H1 (cell line): Measurements from ENCODE around the gene RASSF4. TPM values are rescaled to one million over a fixed set of nuclear protein-coding genes. Genes with fewer than 3 reads are reported as not detected.
A peak's percentile ranks its signal among the peaks of the same experiment; 100 is the strongest.

ENCODE experiments used
- CTCF ChIA-PET: fragments of 300-600 bp; sonication (Branson Sonifier 250); formaldehyde crosslinking; loops from one replicate; lab custom pipeline; 2021; ENCODE audit not compliant: partially characterized antibody; lab: Charles Lee
- POLR2A ChIA-PET: fragments of 300-600 bp; sonication (Branson Sonifier 250); formaldehyde crosslinking; loops from one replicate; lab custom pipeline; 2021; ENCODE audit warnings: inconsistent platforms; ENCODE audit not compliant: partially characterized antibody; lab: Charles Lee
- DNase-seq, 2 experiments: peaks; one replicate each; pipeline versions ENCODE4 v3.0.0 to v3.0.0-alpha.2; 2010 to 2022; ENCODE audit warnings: low spot score in 2 of 2, low read depth in 1 of 2, mixed read lengths in 1 of 2
- FAIRE-seq: peaks from 2 replicates; lab custom pipeline; 2011; peaks lifted over from hg19 to GRCh38; lab: Jason Lieb, UNC
- H2AFZ ChIP-seq: 2 replicates; pipeline ENCODE4 v1.8.1; 2012; ENCODE audit warnings: low read length, inconsistent platforms
- H2AK5ac ChIP-seq: 2 replicates; pipeline ENCODE4 v1.6.1; 2013; ENCODE audit warnings: low read depth, low read length
- H2BK120ac ChIP-seq: replicated peaks from 2 replicates; pipeline ENCODE3; 2013; ENCODE audit warnings: low read depth, low read length, inconsistent platforms
- H2BK12ac ChIP-seq: 2 replicates; pipeline ENCODE4 v1.6.1; 2013; ENCODE audit warnings: low read depth, low read length
- H2BK15ac ChIP-seq: 2 replicates; pipeline ENCODE4 v1.6.1; 2013; ENCODE audit warnings: low read length
- H2BK20ac ChIP-seq: 2 replicates; pipeline ENCODE4 v1.6.1; 2013; ENCODE audit warnings: low read length
- H2BK5ac ChIP-seq: 2 replicates; pipeline ENCODE4 v1.6.1; 2013; ENCODE audit warnings: low read depth, low read length
- H3K14ac ChIP-seq: 2 replicates; pipeline ENCODE4 v1.6.1; 2013; ENCODE audit warnings: inconsistent platforms; ENCODE audit not compliant: insufficient read length
- H3K18ac ChIP-seq: 2 replicates; pipeline ENCODE4 v1.6.1; 2013; ENCODE audit warnings: low read length; ENCODE audit errors: extremely low read depth
- H3K23ac ChIP-seq: 2 replicates; pipeline ENCODE4 v1.6.1; 2013; ENCODE audit warnings: inconsistent platforms; ENCODE audit not compliant: insufficient read length
- H3K23me2 ChIP-seq: 2 replicates; pipeline ENCODE4 v1.6.1; 2013; ENCODE audit warnings: low read depth, low read length
- H3K27ac ChIP-seq: 2 replicates; pipeline ENCODE4 v1.6.1; 2011; ENCODE audit warnings: low read depth, low read length, inconsistent platforms
- H3K27me3 ChIP-seq, 4 experiments: replicated peaks in 1 of 4; 1 replicate in 1 of 4; 2 replicates in 3 of 4; pipeline versions ENCODE4 v1.6.1 to v1.8.1; 2011 to 2013; ENCODE audit warnings: low read length in 3 of 4, mild to moderate bottlenecking in 3 of 4, inconsistent platforms in 2 of 4, mixed read lengths in 2 of 4, moderate library complexity in 1 of 4; ENCODE audit not compliant: control insufficient read depth in 3 of 4, insufficient read depth in 3 of 4; ENCODE audit errors: extremely low read depth in 1 of 4
- H3K36me3 ChIP-seq, 4 experiments: 2 replicates each; pipeline versions ENCODE4 v1.6.1 to v1.8.1; 2011 to 2013; ENCODE audit warnings: mild to moderate bottlenecking in 4 of 4, low read length in 3 of 4, moderate library complexity in 2 of 4, control low read depth in 1 of 4, inconsistent platforms in 1 of 4; ENCODE audit not compliant: insufficient read depth in 4 of 4, control insufficient read depth in 2 of 4
- H3K4ac ChIP-seq: replicated peaks from 2 replicates; pipeline ENCODE3; 2013; ENCODE audit warnings: low read length, low read depth, mixed read lengths, inconsistent platforms; ENCODE audit not compliant: insufficient read length
- H3K4me1 ChIP-seq, 4 experiments: replicated peaks in 1 of 4; 1 replicate in 1 of 4; 2 replicates in 3 of 4; pipeline versions ENCODE4 v1.6.1 to v1.8.1; 2011 to 2013; ENCODE audit warnings: low read length in 3 of 4, inconsistent platforms in 2 of 4, mixed read lengths in 1 of 4; ENCODE audit not compliant: insufficient read depth in 4 of 4, control insufficient read depth in 3 of 4
- H3K4me2 ChIP-seq, 2 experiments: 2 replicates each; pipeline versions ENCODE4 v1.6.1 to v1.8.1; 2011 to 2013; ENCODE audit warnings: low read depth in 2 of 2, low read length in 2 of 2, control low read depth in 1 of 2, inconsistent platforms in 1 of 2, mild to moderate bottlenecking in 1 of 2; ENCODE audit not compliant: insufficient read depth in 1 of 2
- H3K4me3 ChIP-seq, 4 experiments: fragments of 200-600, 300-600 bp in 1 of 4; sonication (generic), shearing (Covaris generic), sonication (Bioruptor Twin) in 1 of 4; 2 replicates each; pipeline versions ENCODE4 v1.5.1 to v1.8.1; 2011 to 2016; ENCODE audit warnings: low read length in 4 of 4, low read depth in 3 of 4, control low read depth in 2 of 4, inconsistent platforms in 2 of 4, mild to moderate bottlenecking in 2 of 4, mixed read lengths in 1 of 4, moderate library complexity in 1 of 4; ENCODE audit not compliant: insufficient read depth in 2 of 4; ENCODE audit errors: extremely low read depth in 1 of 4
- H3K56ac ChIP-seq: replicated peaks from 2 replicates; pipeline ENCODE3; 2013; ENCODE audit warnings: low read depth, mild to moderate bottlenecking, mixed read lengths, low read length, inconsistent platforms; ENCODE audit not compliant: insufficient read length
- H3K79me1 ChIP-seq: 2 replicates; pipeline ENCODE4 v1.6.1; 2013; ENCODE audit warnings: low read depth, low read length, control low read depth
- H3K79me2 ChIP-seq, 2 experiments: 2 replicates each; pipeline versions ENCODE4 v1.6.1 to v1.8.1; 2012 to 2013; ENCODE audit warnings: low read length in 2 of 2, mild to moderate bottlenecking in 2 of 2, inconsistent platforms in 1 of 2; ENCODE audit not compliant: insufficient read depth in 2 of 2, control insufficient read depth in 1 of 2
- H3K9ac ChIP-seq, 4 experiments: replicated peaks in 1 of 4; 1 replicate in 1 of 4; 2 replicates in 3 of 4; pipeline versions ENCODE4 v1.6.1 to v1.8.1; 2011 to 2013; ENCODE audit warnings: low read depth in 3 of 4, low read length in 3 of 4, control low read depth in 2 of 4, mild to moderate bottlenecking in 2 of 4, moderate library complexity in 2 of 4, inconsistent platforms in 1 of 4; ENCODE audit errors: extremely low read depth in 1 of 4
- H3K9me3 ChIP-seq, 2 experiments: 2 replicates each; pipeline versions ENCODE4 v1.6.1 to v1.8.1; 2012 to 2013; ENCODE audit warnings: mild to moderate bottlenecking in 2 of 2, moderate library complexity in 2 of 2, control low read depth in 1 of 2, inconsistent platforms in 1 of 2, low read depth in 1 of 2, low read length in 1 of 2, mixed read lengths in 1 of 2; ENCODE audit not compliant: insufficient read depth in 2 of 2
- H4K20me1 ChIP-seq, 2 experiments: replicated peaks in 1 of 2; 2 replicates each; pipeline versions ENCODE3 to v1.8.1; 2011 to 2013; ENCODE audit warnings: inconsistent platforms in 2 of 2, low read length in 2 of 2, mild to moderate bottlenecking in 1 of 2; ENCODE audit not compliant: insufficient read depth in 2 of 2, control insufficient read depth in 1 of 2
- H4K5ac ChIP-seq: 2 replicates; pipeline ENCODE4 v1.6.1; 2013; ENCODE audit warnings: low read length, low read depth, mixed read lengths, inconsistent platforms; ENCODE audit not compliant: insufficient read length
- H4K8ac ChIP-seq: 2 replicates; pipeline ENCODE4 v1.8.0; 2013; ENCODE audit warnings: mild to moderate bottlenecking, moderate library complexity, low read length, inconsistent platforms; ENCODE audit not compliant: insufficient read depth; ENCODE audit errors: extremely low read depth
- H4K91ac ChIP-seq: replicated peaks from 2 replicates; pipeline ENCODE3; 2013; ENCODE audit warnings: low read length, mixed read lengths, inconsistent platforms; ENCODE audit not compliant: insufficient read length
- BRCA1 ChIP-seq: IDR thresholded peaks from 2 replicates; pipeline ENCODE4 v1.6.1; 2012; ENCODE audit warnings: low read depth, low read length, improper control_type of control experiment
- CBX5 ChIP-seq: fragments of 300-800, 300-1000 bp; sonication (generic); IDR thresholded peaks from 2 replicates; pipeline ENCODE4 v1.7.1; 2016; ENCODE audit warnings: antibody characterized with exemption, low read length, low read depth
- GTF2F1 ChIP-seq: IDR thresholded peaks from 2 replicates; pipeline ENCODE4 v1.6.1; 2012; ENCODE audit warnings: low read depth, low read length, improper control_type of control experiment, borderline replicate concordance
- KDM5A ChIP-seq: fragments of 200-600 bp; IDR thresholded peaks from 2 replicates; pipeline ENCODE4 v1.7.1; 2012; ENCODE audit warnings: mild to moderate bottlenecking, low read length, inconsistent platforms, mixed read lengths
- NRF1 ChIP-seq: IDR thresholded peaks from 2 replicates; pipeline ENCODE4 v1.6.1; 2011; ENCODE audit warnings: mild to moderate bottlenecking, low read depth, low read length, improper control_type of control experiment
- RBBP5 ChIP-seq: IDR thresholded peaks from 2 replicates; pipeline ENCODE4 v1.7.1; 2012; ENCODE audit warnings: low read depth, mild to moderate bottlenecking, inconsistent platforms, low read length, moderate library complexity, borderline replicate concordance
- SIX5 ChIP-seq: IDR thresholded peaks from 2 replicates; pipeline ENCODE4 v1.6.1; 2011; ENCODE audit warnings: mild to moderate bottlenecking, low read depth, low read length
- SUZ12 ChIP-seq: fragments of 200-600 bp; sonication (generic); IDR thresholded peaks from 2 replicates; pipeline ENCODE4 v1.6.1; 2012; ENCODE audit warnings: mild to moderate bottlenecking, inconsistent platforms, low read length, moderate library complexity, mixed read lengths
- WGBS, 2 experiments: shearing (Covaris generic) in 1 of 2; methylation state at CpG; one replicate each; pipeline versions ENCODE4 v1.1.6 to v1.1.7; 2013 to 2015; ENCODE audit warnings: low lambda C conversion rate in 2 of 2, mixed read lengths in 2 of 2, inconsistent platforms in 1 of 2, low coverage in 1 of 2, missing lambda C conversion rate in 1 of 2; ENCODE audit not compliant: insufficient replicate concordance in 2 of 2, insufficient coverage in 1 of 2, insufficient read length in 1 of 2; ENCODE audit errors: extremely low coverage in 1 of 2, missing lambda C conversion rate in 1 of 2; 5-methylcytosine and 5-hydroxymethylcytosine counted together
- polyA plus RNA-seq, 7 experiments: library from polyadenylated mRNA; depleted of rRNA in 3 of 7; stranded (reverse) in 5 of 7; unstranded in 2 of 7; fragments of >200 nt in 5 of 7; fragments of 200-250 nt in 2 of 7; gene quantifications; 1 replicate in 5 of 7; 2 replicates in 1 of 7; 4 replicates in 1 of 7; pipeline versions ENCODE4 v1.2.1 to v1.2.3, GENCODE V29; 2011 to 2013; ENCODE audit warnings: missing spikeins in 2 of 7, mixed read lengths in 2 of 7
- total RNA-seq: library from RNA; stranded (reverse); fragmentation: NEBNext Ultra II Directional; extraction: Animal tissue kit (Norgen Biotek cat#: 25700); gene quantifications from 2 replicates; pipeline ENCODE4 v1.2.1, GENCODE V29; 2021

Gene RASSF4
- total and polyA plus RNA-seq, 2 of the 8 experiments (the other 6 are each of a cell fraction or from before 2014, with no cell fraction given): 14.3 to 14.5 TPM

- no peak overlapping the region for H3K27ac ChIP-seq
Observed at GRCh38 chr10:44984671-44985101, 25.1 kb downstream of the RASSF4 start.

More at GRCh38 chr10:44984671-44985101, 25.1 kb downstream of the RASSF4 start:
- Histone ChIP-seq H3K79me1 (no peaks in the 10 kb centered on the region), H4K5ac (no peak overlapping the region), H2BK20ac (no peak overlapping the region; the same call in 1 of the 2 replicates), H2BK120ac (no peak overlapping the region), H2AK5ac (no peak overlapping the region), H2BK12ac (peak overlapping the region; percentile 33; the same call in 1 of the 2 replicates), H4K8ac (peak overlapping the region; percentile 38; the same call in 1 of the 2 replicates), H3K79me2 (no peaks in the 10 kb centered on the region), H3K4me2 (no peak overlapping the region), H2AFZ (no peak overlapping the region), H3K9me3 (no peaks in the 10 kb centered on the region), H4K20me1 (no peaks in the 10 kb centered on the region), H3K4me1 (peaks cover 7 to 29% (median 19%) of the 10 kb centered on the region in 4 experiments), H3K14ac (no peak overlapping the region), H3K36me3 (peaks cover 0 to 7% (median 0%) of the 10 kb centered on the region in 4 experiments; a peak in 1 of 8 replicates), H2BK5ac (no peak overlapping the region), H3K23ac (no peak overlapping the region), H3K18ac (no peak overlapping the region), H3K4me3 (no peak overlapping the region), H3K27me3 (peaks cover 0 to 3% (median 1%) of the 10 kb centered on the region in 4 experiments; a peak in 4 of 7 replicates), H3K9ac (no peak overlapping the region), H3K23me2 (no peaks in the 10 kb centered on the region), H3K56ac (no peak overlapping the region), H3K4ac (no peak overlapping the region), H2BK15ac (no peak overlapping the region), H4K91ac (peak overlapping the region; percentile 18)
- TF ChIP-seq NRF1 (no peak), KDM5A (no peak), BRCA1 (no peak), SUZ12 (no peak), GTF2F1 (no peak), CBX5 (no peak), SIX5 (no peak), RBBP5 (no peak)
- FAIRE-seq: no peak
- POLR2A ChIA-PET: no interaction called here
- WGBS, 2 experiments: 90% methylated on average over 15 of the region's 15 CpGs; no CpG with 5 or more reads in 1 of the 2 experiments
- CTCF ChIA-PET: interaction anchor here (12.1 kb wide), 1 partner anchor 50 kb away, joined by 117 read pairs; no protein-coding TSS in a partner anchor
- DNase-seq: no peak
